Brain microvascular endothelial cell (primary cell): ENCODE measurements around the gene LMNB1.

Source experiments
- DNase-seq: peaks from one replicate; pipeline ENCODE4 v3.0.0-alpha.2; 2020
- H3K27ac ChIP-seq: fragments of 250-450 bp; sonication (Bioruptor Pico); 2 replicates; pipeline ENCODE4 v1.5.1; 2020; ENCODE audit warnings: mild to moderate bottlenecking, moderate library complexity
- H3K27me3 ChIP-seq: fragments of 250-450 bp; sonication (Bioruptor Pico); replicated peaks from 2 replicates; pipeline ENCODE4 v1.5.1; 2020; ENCODE audit warnings: mild to moderate bottlenecking
- H3K36me3 ChIP-seq: fragments of 250-450 bp; sonication (Bioruptor Pico); replicated peaks from 2 replicates; pipeline ENCODE4 v1.5.1; 2020; ENCODE audit warnings: mild to moderate bottlenecking
- H3K4me3 ChIP-seq: 2 replicates; pipeline ENCODE4 v1.5.1; 2011; ENCODE audit warnings: low read depth, mild to moderate bottlenecking, control low read depth, low read length, moderate library complexity
- CTCF ChIP-seq: IDR thresholded peaks from 2 replicates; pipeline ENCODE4 v1.5.1; 2011; ENCODE audit warnings: low read depth, mild to moderate bottlenecking, moderate library complexity, low read length, control low read depth, inconsistent platforms; ENCODE audit errors: missing control alignments
- in situ Hi-C: cut with HindIII; loops from 2 replicates; pipeline ENCODE4 v1.10.0; 2017; ENCODE audit warnings: low sequenced_read_pairs, low pct_ligation_motif_present

The LMNB1 gene

DNA sequence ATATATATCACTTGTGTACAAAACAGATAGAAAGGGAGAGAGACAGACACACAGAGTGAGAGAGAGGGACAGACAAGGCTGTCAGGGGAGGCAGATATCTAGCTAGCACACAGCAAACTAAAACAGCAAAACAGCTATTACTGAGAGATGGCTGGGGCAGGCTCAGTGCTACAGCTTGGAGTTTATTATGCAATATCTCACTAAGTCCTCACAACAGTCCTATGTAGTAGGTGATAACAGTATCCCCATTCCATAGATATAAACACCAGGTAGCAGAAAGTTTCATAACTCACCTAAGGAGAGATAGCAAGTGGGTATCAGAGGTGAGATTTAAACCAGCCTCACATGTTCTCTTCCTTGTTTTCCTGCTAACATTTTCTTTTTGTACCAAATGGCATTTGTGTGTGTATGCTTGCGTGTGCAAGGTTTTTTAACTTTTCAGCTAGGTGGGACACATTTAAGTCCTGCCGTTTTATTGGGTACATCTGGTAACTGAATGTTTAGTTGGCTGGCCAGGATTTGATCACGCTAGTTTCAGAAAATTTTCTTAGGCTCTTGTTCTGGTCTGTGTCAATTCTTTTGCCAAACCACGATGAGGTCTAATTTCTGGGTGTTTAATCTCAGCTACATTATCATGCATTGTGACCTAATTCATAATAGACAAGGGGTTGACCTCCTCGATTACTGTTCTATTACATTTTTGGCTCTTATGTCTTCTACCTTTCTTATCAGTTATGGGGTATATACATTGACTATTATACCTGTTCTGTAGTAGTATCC is 105.1 kb downstream of the LMNB1 start:
- no peak overlapping the region for H3K4me3 ChIP-seq
- H3K27me3 ChIP-seq, result no peaks in the 10 kb centered on the region
- in situ Hi-C loops, result no loop called here
- no peak for DNase-seq
- H3K27ac ChIP-seq, result no peak overlapping the region
- no peaks in the 10 kb centered on the region for H3K36me3 ChIP-seq
- TF ChIP-seq CTCF, result no peak

DNA sequence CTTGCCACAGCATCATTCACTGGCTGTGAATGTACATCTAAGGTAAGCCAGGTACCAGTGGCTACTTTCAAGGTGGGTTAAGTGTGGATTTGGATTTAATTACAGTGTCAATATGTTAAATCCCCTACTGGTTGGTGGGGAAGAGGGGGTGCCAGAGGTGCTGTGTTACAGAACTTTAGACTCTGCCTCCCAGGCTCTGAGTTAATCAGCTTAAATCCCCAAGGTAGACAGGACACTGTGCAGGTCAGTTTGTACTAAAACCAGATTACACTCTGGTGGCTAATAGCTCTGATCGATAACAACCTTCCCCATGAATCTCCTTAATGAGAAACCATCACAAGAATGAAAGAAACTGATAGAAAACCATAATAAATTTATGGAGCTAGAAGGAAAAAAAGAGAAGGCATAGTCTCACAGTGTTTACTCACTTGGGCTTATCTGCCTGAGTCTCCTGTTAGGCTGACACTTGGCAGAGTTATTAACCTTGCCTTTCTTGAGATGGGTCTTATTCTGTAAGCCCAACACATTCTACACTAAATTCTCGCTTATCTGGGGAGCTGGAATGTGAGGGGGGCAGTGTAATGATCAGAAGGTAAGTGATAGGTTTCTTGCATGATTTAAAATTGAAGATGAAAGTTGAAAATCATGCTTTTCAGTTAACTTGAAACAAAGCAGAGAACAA is 106.8 kb downstream of the LMNB1 start:
- Histone ChIP-seq H3K36me3 (no peaks in the 10 kb centered on the region), H3K27me3 (no peaks in the 10 kb centered on the region), H3K27ac (peak overlapping the region; percentile 50), H3K4me3 (no peak overlapping the region)
- DNase-seq, result peak; percentile 19
- TF ChIP-seq CTCF, result no peak
- in situ Hi-C loops, result no loop called here

GRCh38 chr5:126884269-126884819 is 107.4 kb downstream of the LMNB1 start:
- no peak for TF ChIP-seq CTCF
- Histone ChIP-seq H3K4me3 (no peak overlapping the region), H3K36me3 (no peaks in the 10 kb centered on the region), H3K27me3 (no peaks in the 10 kb centered on the region), H3K27ac (peak overlapping the region; percentile 52)
- in situ Hi-C loops, result no loop called here
- peak; percentile 95 for DNase-seq
